Measurements from ENCODE around the gene LRIG1. TPM values are rescaled to one million over a fixed set of nuclear protein-coding genes. Genes with fewer than 3 reads are reported as not detected.

Gene LRIG1
- polyA plus RNA-seq, 1 donor from 2014 or later = 10.6 TPM

DNA sequence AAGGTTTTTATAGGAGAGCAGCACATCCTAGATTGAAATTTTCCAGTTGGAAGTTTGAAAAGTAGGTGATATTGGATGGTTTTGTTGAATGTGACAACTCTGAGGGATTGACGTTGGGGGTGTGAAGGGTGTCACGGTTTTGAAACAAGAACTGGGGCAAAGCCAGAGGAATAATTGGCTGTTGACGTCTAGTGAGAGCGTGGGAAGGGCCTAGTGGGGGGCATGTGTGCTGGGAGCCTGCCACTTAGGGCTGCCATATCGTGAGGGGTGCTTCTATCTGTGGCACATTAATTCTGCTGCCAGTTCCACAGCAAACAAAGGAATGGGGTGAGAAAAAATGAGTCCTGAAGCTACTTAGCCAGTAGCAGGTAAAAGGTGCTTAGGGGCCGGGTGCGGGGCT, 129.4 kb downstream of the LRIG1 start:
- H3K27ac Mint-ChIP-seq = peak overlapping the region in 1 of 3 donors; percentile 51
- no peaks in the 10 kb centered on the region for H3K4me1 Mint-ChIP-seq
- H3K9me3 Mint-ChIP-seq = no peaks in the 10 kb centered on the region
- no peaks in the 10 kb centered on the region for H3K27me3 Mint-ChIP-seq
- H3K36me3 Mint-ChIP-seq = peaks cover 10% of the 10 kb centered on the region
- H3K4me3 Mint-ChIP-seq = no peak overlapping the region

DNA sequence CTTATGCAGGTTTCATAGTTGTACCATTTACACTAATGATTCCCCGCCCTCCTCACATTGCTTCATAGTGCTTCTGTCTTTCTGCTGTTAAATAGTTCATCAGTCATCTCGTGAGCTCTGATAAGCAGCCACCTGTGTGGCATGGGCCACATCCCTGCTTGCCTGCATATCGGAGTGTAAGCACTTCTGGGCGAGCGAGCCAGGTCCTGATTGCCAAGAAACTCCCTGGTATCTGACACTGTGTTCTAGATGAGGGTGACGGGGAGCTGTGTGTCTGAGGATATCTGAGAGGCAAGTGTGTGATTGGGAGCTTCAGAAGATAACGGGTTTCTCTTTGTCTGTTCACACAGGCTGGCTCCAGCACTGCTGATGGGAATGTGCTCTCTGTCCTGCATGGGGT, 130.6 kb downstream of the LRIG1 start:
- Mint-ChIP-seq H3K4me3 (no peak overlapping the region), H3K27ac (peak overlapping the region in 1 of 3 donors; percentile 51), H3K36me3 (peaks cover 10% of the 10 kb centered on the region), H3K9me3 (no peaks in the 10 kb centered on the region), H3K27me3 (no peaks in the 10 kb centered on the region), H3K4me1 (no peaks in the 10 kb centered on the region)

DNA sequence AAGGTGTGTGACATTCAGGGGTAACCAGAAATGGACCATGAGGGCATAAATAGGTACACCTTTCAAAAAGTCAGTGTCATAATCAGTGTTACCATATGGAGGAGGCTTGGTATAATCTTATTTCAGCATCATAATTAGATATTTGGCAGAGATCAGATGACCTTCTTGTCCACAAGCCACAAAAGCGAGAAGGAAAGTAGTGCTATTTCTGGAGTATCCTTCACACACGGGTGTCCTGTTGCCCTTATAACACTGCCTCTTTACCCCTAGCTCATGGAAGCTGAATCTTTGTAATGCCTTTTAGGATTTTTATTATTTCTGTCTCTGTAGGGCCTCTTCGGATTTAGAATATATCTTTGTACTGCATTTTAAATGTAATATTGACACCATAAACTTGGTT, 132.8 kb downstream of the LRIG1 start:
- Mint-ChIP-seq H3K9me3 (no peaks in the 10 kb centered on the region), H3K27ac (peak overlapping the region in 1 of 3 donors; percentile 18), H3K36me3 (peaks cover 5% of the 10 kb centered on the region), H3K27me3 (no peaks in the 10 kb centered on the region), H3K4me3 (no peak overlapping the region), H3K4me1 (no peaks in the 10 kb centered on the region)

DNA sequence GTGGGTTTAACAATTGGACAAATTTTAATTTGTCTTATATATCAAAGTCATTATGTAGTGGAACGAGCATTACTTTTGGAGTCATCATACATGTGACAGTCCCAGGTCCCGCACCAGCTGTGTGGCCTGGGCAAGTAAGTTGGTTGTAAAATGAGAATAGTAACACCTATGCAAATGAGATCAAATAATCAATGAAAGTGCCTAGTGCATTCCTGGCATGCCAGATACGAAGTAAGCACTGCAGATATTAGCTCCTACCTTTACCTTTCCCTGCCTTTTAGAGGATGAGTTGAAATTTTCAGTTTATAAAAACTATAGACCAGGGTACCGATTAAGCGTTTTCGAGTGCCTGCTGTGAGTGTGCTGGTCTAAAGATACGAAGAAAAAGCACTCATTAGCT, 134.1 kb downstream of the LRIG1 start:
- H3K27me3 Mint-ChIP-seq = no peaks in the 10 kb centered on the region

DNA sequence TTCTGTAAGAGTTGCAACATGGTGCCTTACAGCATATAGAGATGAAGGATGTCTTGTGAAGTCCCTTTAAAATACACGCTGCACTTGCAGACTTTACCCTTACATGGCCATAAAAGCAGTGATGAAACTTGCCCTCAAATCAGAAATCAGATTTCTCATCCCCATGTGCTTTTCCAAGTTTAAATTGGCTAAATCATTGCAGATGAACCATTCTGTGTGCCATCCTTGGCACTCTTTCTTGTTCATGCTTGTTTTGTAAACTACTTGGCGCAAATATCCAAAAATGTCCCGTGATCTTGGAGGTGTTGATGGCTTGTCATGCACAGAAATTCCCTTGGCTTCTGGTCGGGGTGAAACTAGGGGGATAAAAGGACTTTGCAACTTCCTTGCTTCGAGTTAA, 135.7 kb downstream of the LRIG1 start:
- H3K9me3 Mint-ChIP-seq = no peaks in the 10 kb centered on the region
- H3K36me3 Mint-ChIP-seq = peaks cover 1% of the 10 kb centered on the region
- H3K4me3 Mint-ChIP-seq = no peak overlapping the region
- no peak overlapping the region for H3K27ac Mint-ChIP-seq
- H3K4me1 Mint-ChIP-seq = no peaks in the 10 kb centered on the region
- no peaks in the 10 kb centered on the region for H3K27me3 Mint-ChIP-seq

More for the DNA sequence above, 134.1 kb downstream of the LRIG1 start:
- H3K36me3 Mint-ChIP-seq = peaks cover 5% of the 10 kb centered on the region
- H3K4me1 Mint-ChIP-seq = no peaks in the 10 kb centered on the region
- no peaks in the 10 kb centered on the region for H3K9me3 Mint-ChIP-seq
- H3K4me3 Mint-ChIP-seq = no peak overlapping the region
- no peak overlapping the region for H3K27ac Mint-ChIP-seq

DNA sequence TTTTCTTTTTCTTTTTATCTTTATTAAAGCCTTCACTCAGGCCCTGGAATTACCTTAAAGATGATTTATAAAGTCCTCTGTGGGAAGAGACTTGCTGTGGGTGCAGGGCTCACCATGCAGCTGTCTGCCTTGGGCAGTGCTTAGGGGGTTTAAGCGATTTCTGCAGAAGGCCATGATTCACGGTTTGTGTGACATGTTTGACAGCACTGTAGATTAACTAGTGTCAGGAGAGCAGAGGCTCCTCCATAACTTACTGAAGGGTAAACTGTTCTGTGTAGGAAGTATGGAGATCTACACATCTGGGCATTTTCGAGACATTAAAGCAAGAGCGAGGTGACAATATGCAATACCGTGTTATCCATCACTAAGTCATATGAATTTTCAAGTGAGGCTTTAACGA, 137.7 kb downstream of the LRIG1 start:
- Mint-ChIP-seq H3K9me3 (no peaks in the 10 kb centered on the region), H3K27ac (no peak overlapping the region), H3K27me3 (no peaks in the 10 kb centered on the region), H3K36me3 (peaks cover 6% of the 10 kb centered on the region), H3K4me3 (no peak overlapping the region), H3K4me1 (no peaks in the 10 kb centered on the region)

DNA sequence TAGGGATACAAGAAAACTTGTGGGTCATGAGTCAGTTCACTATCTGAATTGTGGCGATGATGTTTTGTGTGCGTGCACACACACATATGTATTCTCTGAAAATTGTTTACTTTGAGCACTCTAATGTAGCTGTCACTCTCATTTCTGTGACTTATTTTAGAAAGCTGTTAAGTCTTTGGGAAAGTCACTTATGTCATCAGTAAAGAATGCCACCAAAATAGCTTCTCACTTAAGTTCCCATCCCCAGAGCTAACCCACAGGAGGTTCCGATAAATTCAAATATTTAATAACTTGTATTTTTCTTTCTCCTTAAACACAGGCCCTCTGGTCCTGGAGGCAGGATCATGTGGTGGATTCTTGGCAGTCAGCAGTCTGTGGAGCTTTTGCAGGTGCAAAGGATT, 138.3 kb downstream of the LRIG1 start:
- Mint-ChIP-seq H3K4me3 (no peak overlapping the region), H3K9me3 (no peaks in the 10 kb centered on the region), H3K36me3 (peaks cover 8% of the 10 kb centered on the region), H3K27me3 (no peaks in the 10 kb centered on the region), H3K4me1 (no peaks in the 10 kb centered on the region), H3K27ac (no peak overlapping the region)

DNA sequence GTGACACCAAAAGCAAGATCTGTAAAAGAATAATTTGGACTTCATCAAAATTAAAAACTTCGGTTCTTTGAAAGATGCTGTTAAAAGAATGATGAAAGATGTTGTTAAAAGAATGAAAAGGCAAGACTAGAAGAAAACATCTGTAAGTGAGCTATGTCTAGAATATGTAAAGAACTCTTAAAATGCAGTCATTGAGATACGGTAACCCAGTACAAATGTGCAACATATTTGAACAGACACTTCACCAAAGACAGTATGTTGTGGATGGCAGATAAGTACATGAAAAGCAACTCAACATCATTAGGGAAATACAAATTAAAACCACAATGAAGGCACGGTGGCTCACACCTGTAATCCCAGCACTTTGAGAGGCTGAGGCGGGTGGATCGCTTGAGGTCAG, 139.5 kb downstream of the LRIG1 start:
- Mint-ChIP-seq H3K4me3 (no peak overlapping the region), H3K27ac (no peak overlapping the region), H3K27me3 (no peaks in the 10 kb centered on the region), H3K36me3 (peaks cover 8% of the 10 kb centered on the region), H3K4me1 (no peaks in the 10 kb centered on the region), H3K9me3 (no peaks in the 10 kb centered on the region)

DNA sequence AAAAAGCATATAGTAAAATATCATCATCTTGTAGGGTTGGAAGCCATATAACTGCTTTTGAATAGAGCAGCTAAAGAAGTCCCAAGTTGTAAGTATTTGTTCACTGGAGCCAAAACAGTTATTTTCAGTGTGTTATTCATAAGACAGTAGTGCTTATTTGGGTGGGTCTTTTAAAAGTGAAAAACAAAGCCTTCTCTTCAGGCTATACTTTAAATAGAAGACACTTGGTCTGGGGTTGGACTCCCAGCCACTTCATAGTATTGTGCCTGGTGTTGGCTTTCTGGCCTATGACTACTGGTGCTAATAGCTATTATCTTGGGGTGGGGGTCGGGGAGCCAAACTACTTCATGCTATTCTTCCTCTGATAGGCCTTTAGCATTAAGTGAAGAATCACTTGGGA, 144.8 kb downstream of the LRIG1 start:
- Mint-ChIP-seq H3K9me3 (no peaks in the 10 kb centered on the region), H3K27ac (no peak overlapping the region), H3K4me3 (no peak overlapping the region), H3K4me1 (no peaks in the 10 kb centered on the region), H3K36me3 (peaks cover 8% of the 10 kb centered on the region), H3K27me3 (no peaks in the 10 kb centered on the region)

DNA sequence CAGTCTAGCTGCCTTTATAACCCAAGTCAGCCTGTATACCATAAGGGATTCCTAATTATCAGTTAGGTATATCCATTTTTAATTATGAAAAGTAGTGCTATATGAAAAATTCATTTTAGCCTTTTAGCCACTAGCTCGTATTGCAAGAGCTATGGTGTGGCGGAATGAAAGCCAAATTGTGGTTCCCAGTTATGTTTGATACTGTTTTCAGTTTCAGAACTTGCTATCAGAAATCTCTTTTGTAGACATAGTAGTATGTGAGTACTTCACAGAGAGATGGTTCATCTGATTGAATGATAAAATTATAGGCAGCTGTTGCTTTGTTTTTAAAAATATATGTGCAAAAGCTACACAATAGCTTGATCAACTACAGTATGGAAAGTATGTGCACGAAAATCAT, 145.4 kb downstream of the LRIG1 start:
- Mint-ChIP-seq H3K36me3 (peaks cover 8% of the 10 kb centered on the region), H3K27ac (peak overlapping the region in 1 of 3 donors; percentile 0), H3K4me3 (no peak overlapping the region), H3K4me1 (no peaks in the 10 kb centered on the region), H3K9me3 (no peaks in the 10 kb centered on the region), H3K27me3 (no peaks in the 10 kb centered on the region)

DNA sequence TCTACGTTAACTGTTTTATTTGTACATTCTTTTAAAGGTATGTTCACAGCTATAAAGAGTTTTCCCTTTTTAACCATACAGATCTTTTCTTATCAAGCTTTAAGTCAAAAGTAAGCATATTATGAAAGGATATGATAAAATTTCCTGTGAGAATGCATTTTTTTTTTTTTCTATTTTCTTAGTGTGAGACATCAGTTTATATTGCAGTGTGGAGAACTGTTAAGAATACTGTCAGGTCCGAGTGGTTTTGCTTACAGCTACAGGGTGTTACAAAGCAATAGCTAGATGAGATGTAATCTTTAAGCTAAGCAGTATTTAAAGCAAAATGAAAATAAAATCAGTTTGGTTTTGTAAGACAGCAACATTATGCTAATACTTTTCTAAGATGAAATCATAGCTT, 146.8 kb downstream of the LRIG1 start:
- H3K4me1 Mint-ChIP-seq = peaks cover 0 to 2% (median 0%) of the 10 kb centered on the region in 3 donors
- H3K27ac Mint-ChIP-seq = no peak overlapping the region
- no peaks in the 10 kb centered on the region for H3K27me3 Mint-ChIP-seq
- H3K36me3 Mint-ChIP-seq = peaks cover 11% of the 10 kb centered on the region
- H3K9me3 Mint-ChIP-seq = no peaks in the 10 kb centered on the region
- H3K4me3 Mint-ChIP-seq = no peak overlapping the region

DNA sequence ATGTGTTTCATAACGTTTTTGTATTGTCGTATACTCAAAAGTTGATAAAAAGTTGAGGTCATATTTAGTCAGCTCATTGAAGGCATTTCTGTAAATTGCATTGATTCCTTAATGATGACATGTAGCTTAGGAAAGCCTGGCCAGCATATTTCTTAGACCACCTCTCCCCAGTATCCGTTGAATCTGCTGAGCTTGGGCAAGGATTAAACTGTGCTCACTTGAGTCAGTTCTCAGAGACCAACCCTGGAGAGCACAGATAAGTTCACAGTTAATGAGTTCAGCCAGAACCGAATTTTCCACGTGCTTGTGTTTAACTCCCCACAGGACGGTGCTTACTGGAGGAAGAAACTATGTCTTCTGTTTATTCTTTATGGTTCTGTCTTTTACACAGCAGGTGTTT, 147.3 kb downstream of the LRIG1 start:
- H3K36me3 Mint-ChIP-seq = peaks cover 10% of the 10 kb centered on the region
- peaks cover 0 to 2% (median 0%) of the 10 kb centered on the region in 3 donors for H3K4me1 Mint-ChIP-seq
- H3K27me3 Mint-ChIP-seq = no peaks in the 10 kb centered on the region
- H3K27ac Mint-ChIP-seq = no peak overlapping the region
- H3K4me3 Mint-ChIP-seq = no peak overlapping the region
- no peaks in the 10 kb centered on the region for H3K9me3 Mint-ChIP-seq

DNA sequence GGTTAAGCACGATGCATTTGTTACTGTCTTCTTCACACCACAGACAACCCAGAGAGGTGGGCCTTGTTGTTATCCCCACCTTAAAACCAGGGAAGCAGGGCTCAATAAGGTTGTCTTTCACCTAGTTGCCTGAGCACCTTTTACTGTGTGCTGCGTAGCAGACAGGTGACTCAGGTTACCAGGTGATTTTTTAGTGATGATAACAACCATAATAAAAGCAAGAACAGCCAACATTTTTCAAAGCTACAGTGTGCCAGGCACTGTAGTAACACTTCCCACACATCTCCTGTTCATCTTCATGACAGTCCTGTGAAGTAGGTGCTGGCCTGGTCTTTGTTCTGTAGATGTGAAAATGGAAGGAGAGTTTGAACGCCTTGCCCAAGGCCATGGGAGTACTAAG, 147.8 kb downstream of the LRIG1 start:
- Mint-ChIP-seq H3K27me3 (no peaks in the 10 kb centered on the region), H3K27ac (peak overlapping the region in 1 of 3 donors; percentile 30), H3K36me3 (peaks cover 9% of the 10 kb centered on the region)

DNA sequence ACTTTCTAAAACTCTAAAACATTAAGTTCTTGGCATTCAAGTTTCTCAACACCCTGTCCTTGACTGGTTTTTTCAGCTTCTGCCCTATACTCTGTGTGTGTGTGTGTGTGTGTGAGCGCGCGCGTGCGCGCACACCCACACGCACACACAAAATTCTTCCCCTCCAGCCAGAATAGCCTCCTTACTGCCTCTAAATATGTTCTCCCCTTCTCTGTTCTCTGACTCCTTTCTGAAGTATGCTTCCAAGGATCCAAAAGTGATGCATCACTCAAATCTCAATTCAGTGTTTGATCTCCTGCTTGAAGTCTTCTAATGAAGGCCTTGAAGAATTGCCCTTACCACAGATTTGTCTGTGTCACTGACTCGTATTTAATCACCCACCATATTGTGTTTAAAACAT, 150.2 kb downstream of the LRIG1 start:
- Mint-ChIP-seq H3K4me3 (no peak overlapping the region), H3K27ac (peak overlapping the region in 1 of 3 donors; percentile 6), H3K27me3 (no peaks in the 10 kb centered on the region)

More for the DNA sequence above, 147.8 kb downstream of the LRIG1 start:
- Mint-ChIP-seq H3K4me1 (peaks cover 0 to 2% (median 0%) of the 10 kb centered on the region in 3 donors), H3K4me3 (no peak overlapping the region), H3K9me3 (no peaks in the 10 kb centered on the region)

DNA sequence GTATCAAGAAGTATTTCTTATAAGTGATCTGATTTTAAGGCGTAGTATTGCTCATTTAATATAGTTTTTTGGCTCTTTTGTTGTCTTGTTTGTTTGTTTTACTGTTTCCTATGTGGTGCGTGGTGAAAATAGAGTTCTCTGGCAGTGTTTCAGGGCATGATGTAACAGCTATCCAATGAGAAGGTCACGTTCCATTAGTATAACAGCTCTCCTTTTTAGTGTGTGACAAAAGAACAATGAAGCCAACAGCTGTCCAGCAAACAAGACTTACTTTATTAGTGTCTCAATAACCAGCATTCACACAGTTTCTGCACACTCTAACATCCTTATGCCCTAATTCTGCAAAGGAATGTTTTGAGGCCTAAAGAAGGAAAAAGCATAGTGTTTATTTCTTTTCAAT, 152.1 kb downstream of the LRIG1 start:
- no peak overlapping the region for H3K27ac Mint-ChIP-seq
- peaks cover 22% of the 10 kb centered on the region for H3K36me3 Mint-ChIP-seq
- no peak overlapping the region for H3K4me3 Mint-ChIP-seq
- H3K9me3 Mint-ChIP-seq = no peaks in the 10 kb centered on the region
- no peaks in the 10 kb centered on the region for H3K27me3 Mint-ChIP-seq
- H3K4me1 Mint-ChIP-seq = peaks cover 0 to 2% (median 0%) of the 10 kb centered on the region in 3 donors

More for the DNA sequence above, 150.2 kb downstream of the LRIG1 start:
- Mint-ChIP-seq H3K4me1 (peaks cover 0 to 2% (median 0%) of the 10 kb centered on the region in 3 donors), H3K9me3 (no peaks in the 10 kb centered on the region), H3K36me3 (peaks cover 19% of the 10 kb centered on the region)

DNA sequence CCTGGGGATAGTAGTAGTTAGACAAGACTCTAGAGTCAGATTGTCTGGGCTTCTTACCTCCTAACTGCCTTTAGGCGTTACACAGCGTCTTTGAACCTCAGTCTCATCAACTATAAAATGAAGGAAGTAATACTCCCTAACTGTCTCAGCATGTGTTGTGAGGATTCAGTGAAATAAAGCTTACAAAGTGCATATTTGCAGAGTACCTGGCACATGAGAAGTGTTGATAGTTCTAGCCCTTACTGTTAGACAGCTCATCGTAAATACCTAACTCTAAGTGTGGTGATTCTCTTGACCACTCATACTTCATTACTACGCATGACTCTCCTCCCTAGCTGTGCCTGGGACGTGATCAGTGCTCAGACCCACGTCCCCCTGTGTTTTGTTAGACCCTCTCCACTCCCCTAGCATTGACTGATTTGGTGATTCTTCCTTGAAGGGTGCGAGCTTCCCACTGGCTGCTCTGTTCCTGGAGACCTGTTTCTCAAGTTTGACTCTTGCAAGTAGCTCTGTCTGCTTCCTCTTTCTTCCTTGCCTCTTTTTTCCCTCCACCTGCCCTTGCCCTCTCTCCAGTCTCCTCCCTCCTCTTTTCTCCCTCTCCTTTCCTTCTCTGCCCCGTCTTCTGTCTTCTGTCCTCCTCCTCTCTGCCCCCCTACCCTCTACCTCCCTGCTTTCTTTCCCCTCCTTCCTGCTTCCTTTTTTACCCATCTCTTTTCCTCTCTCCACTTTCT, 155.8 kb downstream of the LRIG1 start:
- Mint-ChIP-seq H3K9me3 (no peaks in the 10 kb centered on the region), H3K36me3 (peaks cover 21% of the 10 kb centered on the region), H3K27me3 (no peaks in the 10 kb centered on the region), H3K4me3 (no peak overlapping the region), H3K4me1 (peaks cover 0 to 2% (median 0%) of the 10 kb centered on the region in 3 donors), H3K27ac (peak overlapping the region in 1 of 3 donors; percentile 6)

Data from IgD-negative memory B cell (primary cell).